ENCODE results near the gene PITPNM2.

GRCh38 chr12:123152833-123153232 lies 1.9 kb upstream of the PITPNM2 start:
- no peak for TF ChIP-seq ZNF565 (CRISPR knock-in tag; conservative IDR thresholded peaks at IDR 0.05; ENCODE audit: low read depth)
- TF ChIP-seq CREB5 (CRISPR knock-in tag; IDR thresholded peaks at IDR 0.05; ENCODE audit: low read depth) = no peak
- TF ChIP-seq SNAI2 (CRISPR knock-in tag; IDR thresholded peaks at IDR 0.05) = no peak
- TF ChIP-seq ESRRG (CRISPR knock-in tag; IDR thresholded peaks at IDR 0.05) = no peak
